GM12872 (cell line): ENCODE measurements around the gene GATAD2B.

ENCODE experiments used
- CTCF ChIP-seq: IDR thresholded peaks from 3 replicates; pipeline ENCODE4 v1.5.1; 2011; ENCODE audit warnings: low read depth, mild to moderate bottlenecking, low read length, moderate library complexity; ENCODE audit not compliant: insufficient read depth

The GATAD2B gene

GRCh38 chr1:153963030-153963849 lies 40.5 kb upstream of the GATAD2B start, which contains the start of gene SLC39A1:
SLC39A1 (minus strand) TSS chr1:153963537; CDS start chr1:153962715, 822 bp downstream.
- TF ChIP-seq CTCF: no peak

DNA sequence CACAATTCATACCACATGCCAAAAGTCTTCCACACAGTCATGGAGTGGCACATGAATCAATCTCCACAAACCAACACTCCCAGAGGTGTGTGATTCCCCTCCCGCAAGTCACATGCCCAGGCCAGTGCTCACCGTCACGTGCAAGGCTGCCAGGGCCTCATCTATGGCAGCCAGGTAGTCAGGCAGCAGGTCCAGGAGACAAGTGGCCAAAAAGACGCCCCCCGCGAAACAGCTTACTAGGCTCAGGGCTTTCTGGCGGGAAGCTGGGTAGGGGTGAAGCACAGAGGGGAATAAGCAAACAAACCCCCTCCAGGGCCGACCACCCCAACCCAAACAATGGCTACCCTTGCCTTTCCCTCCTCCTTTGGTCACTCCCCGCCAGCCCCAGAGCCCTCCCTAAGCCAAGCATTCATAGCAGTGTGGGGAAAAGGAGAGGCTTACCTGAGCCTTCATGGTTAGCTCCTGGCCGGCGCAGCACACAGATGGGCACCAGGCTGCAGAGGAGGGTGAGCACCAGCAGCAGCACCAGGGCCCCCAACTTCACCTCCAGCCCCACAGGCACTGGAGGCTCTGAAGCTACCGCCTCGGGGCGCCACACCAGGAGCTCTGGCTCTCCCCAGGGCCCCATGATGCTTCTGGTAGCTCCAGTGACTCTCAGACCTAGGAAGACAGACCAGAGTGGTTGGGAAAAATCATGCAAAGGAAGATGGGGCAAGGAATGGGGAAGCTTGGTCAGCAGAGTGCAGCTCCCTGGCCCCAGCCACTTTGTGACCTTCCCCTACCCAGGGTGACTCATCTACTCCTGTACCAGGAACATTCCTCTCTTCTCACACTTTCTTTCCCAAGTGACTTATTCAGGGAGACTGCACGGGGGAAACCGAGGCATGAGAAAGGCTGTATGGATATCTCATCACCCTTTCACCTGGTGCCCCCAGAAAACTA lies 39.6 kb upstream of the GATAD2B start:
- TF ChIP-seq CTCF: peak; percentile 32; the same call in 2 of the 3 replicates

DNA sequence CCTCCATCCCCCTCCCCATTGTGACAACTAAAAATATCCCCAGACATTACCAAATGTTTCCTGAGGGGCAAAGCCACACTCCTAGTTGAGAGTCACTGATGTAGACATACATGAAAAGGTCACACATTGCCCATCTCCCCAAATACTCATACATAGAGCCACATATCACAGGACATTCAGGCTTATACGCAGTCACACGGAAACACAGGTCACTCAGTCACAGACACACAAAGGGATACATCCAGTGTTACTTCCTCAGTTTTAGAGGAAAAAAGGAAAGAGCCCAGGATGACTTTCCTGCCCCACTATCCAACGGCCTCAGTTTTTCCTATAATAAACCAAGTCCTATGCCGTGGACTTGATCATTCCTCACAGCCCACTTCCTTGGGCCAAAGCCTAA lies 38.6 kb upstream of the GATAD2B start:
- TF ChIP-seq CTCF: no peak

DNA sequence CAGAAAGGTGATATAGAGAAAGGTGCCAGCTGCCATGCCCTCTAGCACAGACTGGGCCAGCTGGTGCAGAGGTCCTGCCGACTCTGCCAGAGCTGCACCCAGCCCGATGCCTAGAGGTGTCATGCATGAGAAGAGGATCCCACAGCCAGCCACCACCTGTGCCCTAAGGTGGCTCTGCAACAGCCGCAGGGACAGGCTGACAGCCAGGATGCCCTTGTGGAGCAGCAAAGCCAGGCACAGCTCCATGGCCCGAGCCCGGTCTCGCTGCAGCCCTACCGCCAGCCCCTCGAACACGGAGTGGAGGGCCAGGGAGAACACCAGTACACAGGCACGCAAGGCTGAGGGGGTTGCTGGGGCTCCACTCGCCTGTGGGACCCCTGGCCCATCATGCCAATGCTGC lies 37.4 kb upstream of the GATAD2B start:
- TF ChIP-seq CTCF: no peak

DNA sequence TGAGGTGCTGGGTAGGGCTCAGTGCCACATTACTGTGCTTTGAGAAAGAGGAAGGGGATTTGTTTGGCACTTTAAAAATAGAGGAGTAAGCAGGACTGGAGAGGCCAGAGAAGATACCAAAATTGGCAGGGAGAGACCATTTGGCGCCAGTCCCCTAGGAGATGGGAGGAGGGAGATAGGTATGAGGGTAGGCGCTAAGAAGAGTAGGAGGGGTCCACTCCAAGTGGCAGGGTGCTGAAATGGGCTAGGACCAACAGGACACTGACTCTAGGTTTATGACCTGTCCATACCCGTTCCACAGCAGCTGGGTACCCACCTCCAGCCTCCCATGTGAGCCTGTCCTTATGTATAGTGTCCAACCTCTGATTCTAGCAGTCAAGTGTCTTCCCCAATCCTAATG lies 36.7 kb upstream of the GATAD2B start:
- no peak for TF ChIP-seq CTCF

DNA sequence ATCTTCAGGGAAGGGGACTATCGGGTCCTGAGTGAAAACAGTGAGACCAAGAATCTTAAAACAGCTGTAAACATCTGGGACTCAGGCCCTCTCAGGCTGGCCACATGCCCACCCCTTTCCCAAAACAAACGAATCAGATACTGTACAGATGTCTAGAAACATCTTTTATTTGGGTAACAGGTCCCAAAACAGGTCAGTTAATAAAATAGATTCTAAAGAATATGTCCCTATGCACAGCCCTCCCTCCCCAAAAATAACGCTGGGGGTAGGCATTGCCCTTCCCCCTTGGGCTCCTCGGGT lies 36.1 kb upstream of the GATAD2B start:
- TF ChIP-seq CTCF: no peak
